T1000 (cell line): ENCODE results near the gene PIGN.
"Not testable (repeated sequence)": the region's sequence is repeated elsewhere in the genome, so short reads cannot be mapped to it uniquely, and the experiment has no call there.

ENCODE experiments used
- DNase-seq: peaks from one replicate; lab custom pipeline; 2025; ENCODE audit warnings: mixed read lengths; lab: John Stamatoyannopoulos, UW

Gene PIGN

GRCh38 chr18:62060820-62061219 lies 126.0 kb downstream of the PIGN start:
- no peak for DNase-seq

- no peak for DNase-seq
These were observed 131.8 kb downstream of the PIGN start for GRCh38 chr18:62054929-62055498.

GRCh38 chr18:62048279-62048678 lies 138.6 kb downstream of the PIGN start:
- DNase-seq = no peak

GRCh38 chr18:62045316-62045715 lies 141.5 kb downstream of the PIGN start:
- no peak for DNase-seq

GRCh38 chr18:62044490-62045000 lies 142.3 kb downstream of the PIGN start:
- no peak for DNase-seq

GRCh38 chr18:62037989-62038778 lies 148.7 kb downstream of the PIGN start:
- DNase-seq = no peak

- DNase-seq = no peak
These were observed 149.7 kb downstream of the PIGN start for GRCh38 chr18:62037012-62037742.

- DNase-seq = not testable (repeated sequence)
These were observed 152.6 kb downstream of the PIGN start for GRCh38 chr18:62034286-62034685.

GRCh38 chr18:62033756-62034155 lies 153.1 kb downstream of the PIGN start:
- DNase-seq = no peak

GRCh38 chr18:62033207-62033606 lies 153.6 kb downstream of the PIGN start:
- DNase-seq = no peak

- DNase-seq = no peak
These were observed 156.5 kb downstream of the PIGN start for GRCh38 chr18:62030091-62030985.

- DNase-seq = no peak
These were observed 158.1 kb downstream of the PIGN start for GRCh38 chr18:62028715-62029114.

- DNase-seq = no peak
These were observed 158.8 kb downstream of the PIGN start for GRCh38 chr18:62027914-62028520.

GRCh38 chr18:62026586-62026985 lies 160.3 kb downstream of the PIGN start:
- no peak for DNase-seq

GRCh38 chr18:62024983-62025382 lies 161.9 kb downstream of the PIGN start:
- no peak for DNase-seq

GRCh38 chr18:62023536-62023935 lies 163.3 kb downstream of the PIGN start:
- DNase-seq = no peak

GRCh38 chr18:62018759-62019041 lies 168.2 kb downstream of the PIGN start:
- no peak for DNase-seq

- no peak for DNase-seq
These were observed 168.7 kb downstream of the PIGN start for GRCh38 chr18:62018034-62018758.

- DNase-seq = no peak
These were observed 169.2 kb downstream of the PIGN start for GRCh38 chr18:62017618-62018017.

GRCh38 chr18:62011416-62011815 lies 175.4 kb downstream of the PIGN start:
- no peak for DNase-seq

- DNase-seq = no peak
These were observed 177.3 kb downstream of the PIGN start for GRCh38 chr18:62009521-62009920.
